ENCODE results near the gene CRYBG2. TPM values are rescaled to one million over a fixed set of nuclear protein-coding genes. Genes with fewer than 3 reads are reported as not detected.

CRYBG2 gene
- polyA plus RNA-seq, 1 donor from 2014 or later, result 2.5 TPM

- Histone ChIP-seq H3K4me2 (ENCODE audit: low read length) (no peak overlapping the region), H3K36me3 (ENCODE audit: insufficient read depth, low read length) (no peaks in the 10 kb centered on the region), H3K79me2 (replicated peaks; ENCODE audit: insufficient read depth, low read length) (no peaks in the 10 kb centered on the region), H4K20me1 (ENCODE audit: insufficient read depth) (no peaks in the 10 kb centered on the region), H3K27me3 (ENCODE audit: insufficient read depth, low read depth, low read length) (no peaks in the 10 kb centered on the region), H3K9me3 (ENCODE audit: low read length) (no peaks in the 10 kb centered on the region), H3K27ac (ENCODE audit: low read length) (no peak overlapping the region), H3F3A (ENCODE audit: insufficient read depth, low read length, poor library complexity, severe bottlenecking) (no peaks in the 10 kb centered on the region), H3K9ac (ENCODE audit: low read length) (no peak overlapping the region), H3K4me3 (ENCODE audit: low read length) (no peak overlapping the region), H2AFZ (ENCODE audit: low read depth, low read length) (no peak overlapping the region), H3K9me2 (ENCODE audit: insufficient read depth, low read length) (no peaks in the 10 kb centered on the region)
- no peak for TF ChIP-seq EZH2 (IDR thresholded peaks at IDR 0.05; ENCODE audit: borderline replicate concordance, insufficient read depth, low read length, poor library complexity, severe bottlenecking)
- no peak for TF ChIP-seq RAD21 (conservative IDR thresholded peaks at IDR 0.05)
- TF ChIP-seq EP300 (conservative IDR thresholded peaks at IDR 0.05; ENCODE audit: poor library complexity, severe bottlenecking), result no peak
- TF ChIP-seq TAF1 (IDR thresholded peaks at IDR 0.05; ENCODE audit: low read depth), result no peak
- no peak for TF ChIP-seq SMC3 (conservative IDR thresholded peaks at IDR 0.05; ENCODE audit: poor library complexity)
- no peak for TF ChIP-seq REST (IDR thresholded peaks at IDR 0.05; ENCODE audit: borderline replicate concordance)
- no peak for TF ChIP-seq CTCF (IDR thresholded peaks at IDR 0.05; ENCODE audit: poor library complexity, severe bottlenecking)
- no peak for TF ChIP-seq MXI1 (conservative IDR thresholded peaks at IDR 0.05; ENCODE audit: poor library complexity, severe bottlenecking)
- no peak for TF ChIP-seq POLR2AphosphoS5 (IDR thresholded peaks at IDR 0.05)
Measured at GRCh38 chr1:26296340-26297056, 57.4 kb downstream of the CRYBG2 start.

- H4K20me1 ChIP-seq (ENCODE audit: insufficient read depth), result no peaks in the 10 kb centered on the region
- H3K27ac ChIP-seq (ENCODE audit: low read length), result no peak overlapping the region
- H3K4me3 ChIP-seq (ENCODE audit: low read length), result no peak overlapping the region
- no peaks in the 10 kb centered on the region for H3F3A ChIP-seq (ENCODE audit: insufficient read depth, low read length, poor library complexity, severe bottlenecking)
- TF ChIP-seq EP300 (conservative IDR thresholded peaks at IDR 0.05; ENCODE audit: poor library complexity, severe bottlenecking), result no peak
- TF ChIP-seq EZH2 (IDR thresholded peaks at IDR 0.05; ENCODE audit: borderline replicate concordance, insufficient read depth, low read length, poor library complexity, severe bottlenecking), result no peak
- no peak for TF ChIP-seq MXI1 (conservative IDR thresholded peaks at IDR 0.05; ENCODE audit: poor library complexity, severe bottlenecking)
- TF ChIP-seq REST (IDR thresholded peaks at IDR 0.05; ENCODE audit: borderline replicate concordance), result no peak
- no peak for TF ChIP-seq POLR2AphosphoS5 (IDR thresholded peaks at IDR 0.05)
- no peak for TF ChIP-seq SMC3 (conservative IDR thresholded peaks at IDR 0.05; ENCODE audit: poor library complexity)
- no peak for TF ChIP-seq CTCF (IDR thresholded peaks at IDR 0.05; ENCODE audit: poor library complexity, severe bottlenecking)
- TF ChIP-seq TAF1 (IDR thresholded peaks at IDR 0.05; ENCODE audit: low read depth), result no peak
- no peaks in the 10 kb centered on the region for H3K9me2 ChIP-seq (ENCODE audit: insufficient read depth, low read length)
- H3K27me3 ChIP-seq (ENCODE audit: insufficient read depth, low read depth, low read length), result no peaks in the 10 kb centered on the region
- no peak overlapping the region for H3K9ac ChIP-seq (ENCODE audit: low read length)
- H3K79me2 ChIP-seq (replicated peaks; ENCODE audit: insufficient read depth, low read length), result no peaks in the 10 kb centered on the region
- H3K4me2 ChIP-seq (ENCODE audit: low read length), result no peak overlapping the region
- H3K9me3 ChIP-seq (ENCODE audit: low read length), result no peaks in the 10 kb centered on the region
- no peaks in the 10 kb centered on the region for H3K36me3 ChIP-seq (ENCODE audit: insufficient read depth, low read length)
- no peak overlapping the region for H2AFZ ChIP-seq (ENCODE audit: low read depth, low read length)
Measured at GRCh38 chr1:26295194-26296138, 58.5 kb downstream of the CRYBG2 start.

All from neural cell (in vitro differentiated cells).